ENCODE data around the gene SSH2. TPM values are rescaled to one million over a fixed set of nuclear protein-coding genes. Genes with fewer than 3 reads are reported as not detected.

The SSH2 gene
- total and polyA plus RNA-seq, 9 of the 15 experiments (the other 6 are each of a cell fraction or from before 2014, with no cell fraction given), result 3.9 to 16.1 (median 10.2) TPM

DNA sequence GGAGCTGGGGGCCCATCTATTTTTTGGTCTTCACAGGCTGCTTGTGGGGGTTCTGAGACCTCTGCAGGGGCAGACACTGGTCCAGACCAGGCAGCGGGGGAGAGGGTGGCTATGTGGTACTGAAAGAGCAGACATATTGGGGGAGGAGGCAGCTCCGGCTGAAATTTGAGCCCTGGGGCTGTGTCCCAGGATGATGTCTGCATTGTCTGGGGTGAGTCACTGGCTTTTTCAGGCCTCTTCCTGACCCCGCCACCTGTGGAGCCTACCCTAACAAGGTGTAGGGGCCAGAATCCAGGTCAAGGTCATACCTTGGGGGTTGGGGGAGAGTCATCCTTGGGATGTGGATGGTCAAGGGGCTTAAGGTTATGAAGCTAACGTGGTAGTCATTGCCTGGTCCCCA is 309.8 kb downstream of the SSH2 start (continued):
- TF ChIP-seq, protein P1, sequence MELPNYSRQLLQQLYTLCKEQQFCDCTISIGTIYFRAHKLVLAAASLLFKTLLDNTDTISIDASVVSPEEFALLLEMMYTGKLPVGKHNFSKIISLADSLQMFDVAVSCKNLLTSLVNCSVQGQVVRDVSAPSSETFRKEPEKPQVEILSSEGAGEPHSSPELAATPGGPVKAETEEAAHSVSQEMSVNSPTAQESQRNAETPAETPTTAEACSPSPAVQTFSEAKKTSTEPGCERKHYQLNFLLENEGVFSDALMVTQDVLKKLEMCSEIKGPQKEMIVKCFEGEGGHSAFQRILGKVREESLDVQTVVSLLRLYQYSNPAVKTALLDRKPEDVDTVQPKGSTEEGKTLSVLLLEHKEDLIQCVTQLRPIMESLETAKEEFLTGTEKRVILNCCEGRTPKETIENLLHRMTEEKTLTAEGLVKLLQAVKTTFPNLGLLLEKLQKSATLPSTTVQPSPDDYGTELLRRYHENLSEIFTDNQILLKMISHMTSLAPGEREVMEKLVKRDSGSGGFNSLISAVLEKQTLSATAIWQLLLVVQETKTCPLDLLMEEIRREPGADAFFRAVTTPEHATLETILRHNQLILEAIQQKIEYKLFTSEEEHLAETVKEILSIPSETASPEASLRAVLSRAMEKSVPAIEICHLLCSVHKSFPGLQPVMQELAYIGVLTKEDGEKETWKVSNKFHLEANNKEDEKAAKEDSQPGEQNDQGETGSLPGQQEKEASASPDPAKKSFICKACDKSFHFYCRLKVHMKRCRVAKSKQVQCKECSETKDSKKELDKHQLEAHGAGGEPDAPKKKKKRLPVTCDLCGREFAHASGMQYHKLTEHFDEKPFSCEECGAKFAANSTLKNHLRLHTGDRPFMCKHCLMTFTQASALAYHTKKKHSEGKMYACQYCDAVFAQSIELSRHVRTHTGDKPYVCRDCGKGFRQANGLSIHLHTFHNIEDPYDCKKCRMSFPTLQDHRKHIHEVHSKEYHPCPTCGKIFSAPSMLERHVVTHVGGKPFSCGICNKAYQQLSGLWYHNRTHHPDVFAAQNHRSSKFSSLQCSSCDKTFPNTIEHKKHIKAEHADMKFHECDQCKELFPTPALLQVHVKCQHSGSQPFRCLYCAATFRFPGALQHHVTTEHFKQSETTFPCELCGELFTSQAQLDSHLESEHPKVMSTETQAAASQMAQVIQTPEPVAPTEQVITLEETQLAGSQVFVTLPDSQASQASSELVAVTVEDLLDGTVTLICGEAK (IDR thresholded peaks at IDR 0.05), result no peak
- TF ChIP-seq, protein P1 (CRISPR knock-in tag; IDR thresholded peaks at IDR 0.05), result no peak
- TF ChIP-seq HNRNPL (IDR thresholded peaks at IDR 0.05; ENCODE audit: low read depth, low read length), result no peak
- TF ChIP-seq TEAD1 (CRISPR knock-in tag; IDR thresholded peaks at IDR 0.05), result no peak
- TF ChIP-seq ZNF561 (CRISPR knock-in tag; conservative IDR thresholded peaks at IDR 0.05), result no peak
- TF ChIP-seq, protein P2, sequence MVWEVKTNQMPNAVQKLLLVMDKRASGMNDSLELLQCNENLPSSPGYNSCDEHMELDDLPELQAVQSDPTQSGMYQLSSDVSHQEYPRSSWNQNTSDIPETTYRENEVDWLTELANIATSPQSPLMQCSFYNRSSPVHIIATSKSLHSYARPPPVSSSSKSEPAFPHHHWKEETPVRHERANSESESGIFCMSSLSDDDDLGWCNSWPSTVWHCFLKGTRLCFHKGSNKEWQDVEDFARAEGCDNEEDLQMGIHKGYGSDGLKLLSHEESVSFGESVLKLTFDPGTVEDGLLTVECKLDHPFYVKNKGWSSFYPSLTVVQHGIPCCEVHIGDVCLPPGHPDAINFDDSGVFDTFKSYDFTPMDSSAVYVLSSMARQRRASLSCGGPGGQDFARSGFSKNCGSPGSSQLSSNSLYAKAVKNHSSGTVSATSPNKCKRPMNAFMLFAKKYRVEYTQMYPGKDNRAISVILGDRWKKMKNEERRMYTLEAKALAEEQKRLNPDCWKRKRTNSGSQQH (CRISPR knock-in tag; IDR thresholded peaks at IDR 0.05), result no peak
- TF ChIP-seq FOSL1 (tag; conservative IDR thresholded peaks at IDR 0.05), result peak; percentile 70
- TF ChIP-seq, protein P3, sequence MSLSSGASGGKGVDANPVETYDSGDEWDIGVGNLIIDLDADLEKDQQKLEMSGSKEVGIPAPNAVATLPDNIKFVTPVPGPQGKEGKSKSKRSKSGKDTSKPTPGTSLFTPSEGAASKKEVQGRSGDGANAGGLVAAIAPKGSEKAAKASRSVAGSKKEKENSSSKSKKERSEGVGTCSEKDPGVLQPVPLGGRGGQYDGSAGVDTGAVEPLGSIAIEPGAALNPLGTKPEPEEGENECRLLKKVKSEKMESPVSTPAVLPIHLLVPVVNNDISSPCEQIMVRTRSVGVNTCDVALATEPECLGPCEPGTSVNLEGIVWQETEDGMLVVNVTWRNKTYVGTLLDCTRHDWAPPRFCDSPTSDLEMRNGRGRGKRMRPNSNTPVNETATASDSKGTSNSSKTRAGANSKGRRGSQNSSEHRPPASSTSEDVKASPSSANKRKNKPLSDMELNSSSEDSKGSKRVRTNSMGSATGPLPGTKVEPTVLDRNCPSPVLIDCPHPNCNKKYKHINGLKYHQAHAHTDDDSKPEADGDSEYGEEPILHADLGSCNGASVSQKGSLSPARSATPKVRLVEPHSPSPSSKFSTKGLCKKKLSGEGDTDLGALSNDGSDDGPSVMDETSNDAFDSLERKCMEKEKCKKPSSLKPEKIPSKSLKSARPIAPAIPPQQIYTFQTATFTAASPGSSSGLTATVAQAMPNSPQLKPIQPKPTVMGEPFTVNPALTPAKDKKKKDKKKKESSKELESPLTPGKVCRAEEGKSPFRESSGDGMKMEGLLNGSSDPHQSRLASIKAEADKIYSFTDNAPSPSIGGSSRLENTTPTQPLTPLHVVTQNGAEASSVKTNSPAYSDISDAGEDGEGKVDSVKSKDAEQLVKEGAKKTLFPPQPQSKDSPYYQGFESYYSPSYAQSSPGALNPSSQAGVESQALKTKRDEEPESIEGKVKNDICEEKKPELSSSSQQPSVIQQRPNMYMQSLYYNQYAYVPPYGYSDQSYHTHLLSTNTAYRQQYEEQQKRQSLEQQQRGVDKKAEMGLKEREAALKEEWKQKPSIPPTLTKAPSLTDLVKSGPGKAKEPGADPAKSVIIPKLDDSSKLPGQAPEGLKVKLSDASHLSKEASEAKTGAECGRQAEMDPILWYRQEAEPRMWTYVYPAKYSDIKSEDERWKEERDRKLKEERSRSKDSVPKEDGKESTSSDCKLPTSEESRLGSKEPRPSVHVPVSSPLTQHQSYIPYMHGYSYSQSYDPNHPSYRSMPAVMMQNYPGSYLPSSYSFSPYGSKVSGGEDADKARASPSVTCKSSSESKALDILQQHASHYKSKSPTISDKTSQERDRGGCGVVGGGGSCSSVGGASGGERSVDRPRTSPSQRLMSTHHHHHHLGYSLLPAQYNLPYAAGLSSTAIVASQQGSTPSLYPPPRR (CRISPR knock-in tag; IDR thresholded peaks at IDR 0.05; ENCODE audit: borderline replicate concordance), result no peak
- TF ChIP-seq ZKSCAN1 (IDR thresholded peaks at IDR 0.05; ENCODE audit: low read depth, low read length), result no peak
- TF ChIP-seq KHSRP (IDR thresholded peaks at IDR 0.05), result no peak
- TF ChIP-seq ZNF785 (CRISPR knock-in tag; IDR thresholded peaks at IDR 0.05), result no peak
- TF ChIP-seq NFIC (IDR thresholded peaks at IDR 0.05), result no peak
- peak; percentile 51; the same call in 1 of the 2 replicates for TF ChIP-seq ATF7 (IDR thresholded peaks at IDR 0.05)
- peak in 1 of 2 experiments; percentile 67; a peak in 1 of 4 replicates for TF ChIP-seq RCOR1 (IDR thresholded peaks at IDR 0.05; ENCODE audit: borderline replicate concordance in 1 of 2, low read depth in 2 of 2, low read length in 2 of 2)
- TF ChIP-seq NFIX (CRISPR knock-in tag; IDR thresholded peaks at IDR 0.05; ENCODE audit: low read depth), result no peak
